Measurements from ENCODE around the gene DNPH1. TPM values are rescaled to one million over a fixed set of nuclear protein-coding genes. Genes with fewer than 3 reads are reported as not detected.

Gene DNPH1
- total and polyA plus RNA-seq, 2 of the 8 experiments (the other 6 are each of a cell fraction or from before 2014, with no cell fraction given): 33.9 to 134 TPM

- Histone ChIP-seq H2BK15ac (ENCODE audit: low read length) (no peak overlapping the region), H2AFZ (ENCODE audit: low read length) (no peak overlapping the region), H3K4me1 (replicated peaks in 1 of 4; ENCODE audit: control insufficient read depth in 3 of 4, insufficient read depth in 4 of 4, low read length in 3 of 4) (no peaks in the 10 kb centered on the region), H3K27me3 (replicated peaks in 1 of 4; ENCODE audit: control insufficient read depth in 3 of 4, extremely low read depth in 1 of 4, insufficient read depth in 3 of 4, low read length in 3 of 4) (no peaks in the 10 kb centered on the region), H2BK120ac (replicated peaks; ENCODE audit: low read depth, low read length) (no peak overlapping the region), H3K27ac (ENCODE audit: low read depth, low read length) (no peak overlapping the region), H3K4me3 (ENCODE audit: extremely low read depth in 1 of 4, insufficient read depth in 2 of 4, low read depth in 3 of 4, low read length in 4 of 4) (no peak overlapping the region), H3K56ac (replicated peaks; ENCODE audit: insufficient read length, low read depth, low read length) (no peak overlapping the region), H2BK5ac (ENCODE audit: low read depth, low read length) (no peak overlapping the region), H3K36me3 (ENCODE audit: control insufficient read depth in 2 of 4, insufficient read depth in 4 of 4, low read length in 3 of 4) (no peaks in the 10 kb centered on the region), H3K9me3 (ENCODE audit: insufficient read depth in 2 of 2, low read depth in 1 of 2, low read length in 1 of 2) (no peaks in the 10 kb centered on the region), H4K8ac (ENCODE audit: extremely low read depth, insufficient read depth, low read length) (no peak overlapping the region), H3K23ac (ENCODE audit: insufficient read length) (no peak overlapping the region), H3K23me2 (ENCODE audit: low read depth, low read length) (no peaks in the 10 kb centered on the region; the same call in 1 of the 2 replicates), H3K79me2 (ENCODE audit: control insufficient read depth in 1 of 2, insufficient read depth in 2 of 2, low read length in 2 of 2) (no peaks in the 10 kb centered on the region), H3K18ac (ENCODE audit: extremely low read depth, low read length) (no peak overlapping the region), H3K9ac (replicated peaks in 1 of 4; ENCODE audit: extremely low read depth in 1 of 4, low read depth in 3 of 4, low read length in 3 of 4) (no peak overlapping the region), H3K14ac (ENCODE audit: insufficient read length) (no peak overlapping the region), H3K79me1 (ENCODE audit: low read depth, low read length) (no peaks in the 10 kb centered on the region), H3K4ac (replicated peaks; ENCODE audit: insufficient read length, low read depth, low read length) (no peak overlapping the region), H4K20me1 (replicated peaks in 1 of 2; ENCODE audit: control insufficient read depth in 1 of 2, insufficient read depth in 2 of 2, low read length in 2 of 2) (no peaks in the 10 kb centered on the region), H2BK12ac (ENCODE audit: low read depth, low read length) (0 out of 2 replicates have a peak overlapping the region, but pooled peaks have one; percentile 23), H3K4me2 (ENCODE audit: insufficient read depth in 1 of 2, low read depth in 2 of 2, low read length in 2 of 2) (no peak overlapping the region), H4K91ac (replicated peaks; ENCODE audit: insufficient read length, low read length) (no peak overlapping the region), H2AK5ac (ENCODE audit: low read depth, low read length) (0 out of 2 replicates have a peak overlapping the region, but pooled peaks have one; percentile 39), H2BK20ac (ENCODE audit: low read length) (no peak overlapping the region), H4K5ac (ENCODE audit: insufficient read length, low read depth, low read length) (no peak overlapping the region)
- ChIA-PET CTCF (ENCODE audit: partially characterized antibody) (interaction anchor here (0.6 kb wide), 1 partner anchor 239 kb away, joined by 3 read pairs; no protein-coding TSS in a partner anchor), POLR2A (ENCODE audit: partially characterized antibody) (interaction anchor here (1.2 to 2.1 kb wide), 5 partner anchors 20 to 27 kb away, joined by 3 to 10 read pairs (median 4); partner anchors contain the start of gene CUL9)
- FAIRE-seq (no peak), DNase-seq (ENCODE audit: low read depth in 1 of 2, low spot score in 2 of 2) (no peak)
- WGBS, 2 experiments (ENCODE audit: extremely low coverage in 1 of 2, insufficient coverage in 1 of 2, insufficient read length in 1 of 2, insufficient replicate concordance in 2 of 2, low coverage in 1 of 2, low lambda C conversion rate in 2 of 2, missing lambda C conversion rate in 1 of 2): 87% methylated on average over 5 of the region's 5 CpGs; no CpG with 5 or more reads in 1 of the 2 experiments
- no peak for TF ChIP-seq POLR2AphosphoS5 (IDR thresholded peaks at IDR 0.05; ENCODE audit: low read depth, low read length)
- TF ChIP-seq KDM1A (IDR thresholded peaks at IDR 0.05; ENCODE audit: borderline replicate concordance, low read length): no peak
- TF ChIP-seq EGR1 (IDR thresholded peaks at IDR 0.05; ENCODE audit: borderline replicate concordance, low read depth, low read length): no peak
- no peak for TF ChIP-seq SIRT6 (IDR thresholded peaks at IDR 0.05; ENCODE audit: low read length)
- TF ChIP-seq SP4 (IDR thresholded peaks at IDR 0.05; ENCODE audit: low read length): no peak
- no peak for TF ChIP-seq YY1 (IDR thresholded peaks at IDR 0.05; ENCODE audit: low read depth, low read length)
- no peak for TF ChIP-seq SAP30 (IDR thresholded peaks at IDR 0.05; ENCODE audit: insufficient read depth, insufficient replicate concordance, low read length)
- no peak for TF ChIP-seq MAX (IDR thresholded peaks at IDR 0.05)
- no peak for TF ChIP-seq CREB1 (IDR thresholded peaks at IDR 0.05)
- no peak for TF ChIP-seq NANOG (IDR thresholded peaks at IDR 0.05; ENCODE audit: insufficient read depth, low read depth, low read length, poor library complexity, severe bottlenecking)
- TF ChIP-seq SP2 (IDR thresholded peaks at IDR 0.05; ENCODE audit: low read length): no peak
- TF ChIP-seq TAF7 (optimal IDR thresholded peaks at IDR 0.05; ENCODE audit: borderline replicate concordance, low read depth, low read length): no peak
- no peak for TF ChIP-seq BCL11A (IDR thresholded peaks at IDR 0.05; ENCODE audit: low read depth in 2 of 2, low read length in 2 of 2)
- no peak for TF ChIP-seq POLR2A (IDR thresholded peaks at IDR 0.05; ENCODE audit: control extremely low read depth in 1 of 2, low read depth in 2 of 2, low read length in 2 of 2)
- no peak for TF ChIP-seq CEBPB (IDR thresholded peaks at IDR 0.05; ENCODE audit: low read depth, low read length)
These were observed 26.8 kb downstream of the DNPH1 start for GRCh38 chr6:43202451-43202850.
